ENCODE measurements around the gene CALN1. TPM values are rescaled to one million over a fixed set of nuclear protein-coding genes. Genes with fewer than 3 reads are reported as not detected.
"Not testable (repeated sequence)": the region's sequence is repeated elsewhere in the genome, so short reads cannot be mapped to it uniquely, and the experiment has no call there.

Gene CALN1
- total RNA-seq, 1 donor = 22.1 TPM

- DNase-seq (ENCODE audit: low read depth in 2 of 3, low spot score in 2 of 3) = no peak
Measured at GRCh38 chr7:71835056-71835455, 577.1 kb downstream of the CALN1 start.

DNA sequence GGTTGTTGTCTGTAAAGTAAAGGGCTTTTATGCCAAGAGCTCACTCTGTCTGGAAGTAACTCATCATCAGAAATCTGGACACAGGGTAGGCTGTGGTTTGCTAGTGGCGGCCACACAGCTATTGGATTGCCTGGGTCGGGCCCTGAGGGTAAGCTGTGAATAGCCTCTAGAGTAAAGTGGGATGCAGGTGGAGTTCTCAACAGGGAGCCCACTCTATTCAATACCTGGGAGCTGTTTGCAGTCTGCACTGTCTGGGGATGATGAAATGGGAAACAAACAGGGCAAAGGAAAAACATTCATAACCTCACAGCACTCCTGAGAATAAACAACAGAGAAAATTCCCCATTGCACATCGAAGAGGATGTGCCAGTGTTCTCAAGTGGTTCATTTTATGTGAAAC is 582.6 kb downstream of the CALN1 start:
- no peak for DNase-seq (ENCODE audit: low read depth in 2 of 3, low spot score in 2 of 3)

DNA sequence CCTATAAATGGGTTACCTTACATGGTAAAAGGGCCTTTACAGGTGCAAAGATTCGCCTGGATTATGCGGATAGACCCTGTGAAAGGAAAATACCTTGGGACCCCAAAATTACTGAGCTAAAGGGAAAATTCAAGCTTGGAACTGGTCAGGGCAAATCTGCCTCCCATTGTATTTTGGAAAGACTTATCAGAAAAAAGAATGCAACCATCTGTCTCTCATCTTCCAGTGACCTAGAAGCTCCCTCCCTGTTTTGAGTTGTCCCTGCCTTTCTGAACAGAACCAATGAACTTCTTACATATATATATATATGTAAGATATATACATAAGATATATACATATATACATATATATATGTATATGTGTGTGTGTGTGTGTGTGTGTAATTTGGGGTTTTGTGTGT is 583.8 kb downstream of the CALN1 start:
- DNase-seq (ENCODE audit: low read depth in 2 of 3, low spot score in 2 of 3) = no peak

GRCh38 chr7:71826141-71826540 is 586.0 kb downstream of the CALN1 start:
- no peak for DNase-seq (ENCODE audit: low read depth in 2 of 3, low spot score in 2 of 3)

DNA sequence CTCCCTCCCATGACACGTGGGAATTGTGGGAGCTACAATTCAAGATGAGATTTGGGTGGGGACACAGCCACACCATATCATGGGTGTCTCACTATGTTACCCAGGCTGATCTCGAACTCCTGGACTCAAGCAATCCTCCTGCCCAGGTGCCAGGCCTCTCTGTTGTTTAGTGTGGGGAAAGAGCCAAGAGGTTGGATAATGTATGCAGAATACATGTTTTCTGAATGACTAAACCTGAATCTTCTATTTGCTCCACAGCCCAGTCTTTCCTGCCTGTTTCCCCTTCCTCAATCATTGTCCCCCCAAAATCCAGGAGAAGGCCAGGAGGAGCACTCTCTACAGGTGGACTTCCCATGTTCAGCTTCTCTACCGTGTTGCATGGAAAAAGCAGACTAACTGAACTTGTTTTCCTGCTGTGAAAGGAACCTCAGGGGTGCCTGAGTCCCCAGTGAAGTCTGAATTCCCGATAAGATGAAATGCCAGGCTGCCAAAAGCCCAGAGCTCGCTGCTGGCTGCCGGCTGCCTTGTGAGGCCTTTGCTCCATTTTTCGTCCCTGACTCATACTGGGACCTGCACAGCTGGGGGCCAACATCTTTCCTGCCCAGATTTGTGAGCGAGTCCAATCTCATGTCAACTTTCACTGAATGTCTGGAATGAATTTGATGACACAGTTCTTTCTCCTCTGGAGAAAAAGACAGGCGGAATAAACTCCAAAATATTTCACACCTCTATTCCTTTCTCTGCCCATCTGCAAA is 588.0 kb downstream of the CALN1 start:
- no peak for DNase-seq (ENCODE audit: low read depth in 2 of 3, low spot score in 2 of 3)

- not testable (repeated sequence) for DNase-seq (ENCODE audit: low read depth in 2 of 3, low spot score in 2 of 3)
Measured at GRCh38 chr7:71822406-71822805, 589.7 kb downstream of the CALN1 start.

DNA sequence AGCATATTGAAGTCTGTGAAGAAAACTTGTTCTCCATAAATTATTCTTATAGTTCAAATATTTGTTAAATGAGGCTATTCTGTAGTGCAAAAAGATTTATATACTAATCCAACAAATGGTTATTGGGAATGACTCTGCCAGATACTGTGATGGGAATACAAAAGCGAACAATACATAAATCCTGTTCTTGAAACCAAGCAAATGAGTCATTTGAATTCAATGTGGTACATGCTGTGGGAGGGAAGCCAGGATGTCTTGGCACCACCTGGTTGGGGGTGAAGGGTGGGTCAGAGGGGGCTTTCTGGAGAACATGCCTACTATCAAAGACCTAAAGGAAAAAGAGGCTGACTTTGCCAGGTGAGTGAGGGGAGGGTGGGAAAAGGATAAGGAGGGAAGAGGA is 594.2 kb downstream of the CALN1 start:
- no peak for DNase-seq (ENCODE audit: low read depth in 2 of 3, low spot score in 2 of 3)

DNA sequence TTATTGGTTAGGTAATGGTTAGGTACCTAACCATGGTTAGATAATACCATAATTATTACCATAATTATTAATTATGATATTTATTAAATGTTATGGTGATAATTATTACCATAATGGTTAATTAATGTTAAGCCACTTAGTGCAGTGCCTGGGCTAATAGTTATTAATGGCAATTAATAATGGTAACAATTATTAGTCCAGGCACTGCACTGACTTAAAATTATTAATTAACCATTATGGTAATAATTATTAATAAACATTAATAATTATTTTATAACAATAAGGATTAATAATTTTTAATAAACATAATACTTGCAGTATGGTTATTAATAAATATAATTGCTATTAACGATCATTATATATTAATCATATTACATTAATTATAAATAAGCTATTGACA is 604.0 kb downstream of the CALN1 start:
- DNase-seq (ENCODE audit: low read depth in 2 of 3, low spot score in 2 of 3) = no peak

DNA sequence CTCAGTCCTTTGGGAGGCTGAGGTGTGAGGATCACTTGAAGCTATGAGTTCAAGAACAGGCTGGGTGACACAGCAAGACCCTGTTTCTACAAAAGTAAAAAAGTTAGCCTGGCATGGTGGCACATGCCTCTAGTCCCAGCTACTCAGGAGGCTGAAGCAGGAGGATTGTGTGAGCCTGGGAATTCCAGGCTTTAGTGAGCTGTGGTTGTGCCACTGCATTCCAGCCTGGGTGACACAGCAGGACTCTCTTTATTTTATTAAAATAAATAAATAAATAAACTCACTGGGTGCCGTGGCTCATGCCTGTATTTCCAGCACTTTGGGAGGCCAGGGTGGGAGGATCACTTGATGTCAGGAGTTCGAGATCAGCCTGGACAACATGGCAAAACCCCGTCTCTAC is 607.9 kb downstream of the CALN1 start:
- no peak for DNase-seq (ENCODE audit: low read depth in 2 of 3, low spot score in 2 of 3)

DNA sequence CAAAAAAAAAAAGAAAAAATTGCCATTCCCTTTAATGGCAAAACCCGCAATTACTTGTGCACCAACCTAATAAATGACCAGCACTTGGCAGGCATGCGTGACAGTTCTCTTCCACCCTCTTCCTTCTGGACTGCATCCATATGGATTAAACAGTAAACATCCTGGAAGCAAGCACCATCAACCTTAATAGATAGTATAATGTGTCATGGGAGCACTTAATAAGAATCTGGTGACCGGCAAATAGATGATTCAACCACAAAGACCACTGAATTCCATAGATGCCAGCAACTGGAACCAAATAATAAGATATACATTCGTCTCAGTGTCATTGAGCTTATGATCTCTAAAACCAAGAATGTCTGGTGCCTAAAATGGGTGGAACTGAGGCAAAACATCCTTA is 610.2 kb downstream of the CALN1 start:
- DNase-seq (ENCODE audit: low read depth in 2 of 3, low spot score in 2 of 3) = no peak

GRCh38 chr7:71800321-71800720 is 611.8 kb downstream of the CALN1 start:
- DNase-seq (ENCODE audit: low read depth in 2 of 3, low spot score in 2 of 3) = no peak

DNA sequence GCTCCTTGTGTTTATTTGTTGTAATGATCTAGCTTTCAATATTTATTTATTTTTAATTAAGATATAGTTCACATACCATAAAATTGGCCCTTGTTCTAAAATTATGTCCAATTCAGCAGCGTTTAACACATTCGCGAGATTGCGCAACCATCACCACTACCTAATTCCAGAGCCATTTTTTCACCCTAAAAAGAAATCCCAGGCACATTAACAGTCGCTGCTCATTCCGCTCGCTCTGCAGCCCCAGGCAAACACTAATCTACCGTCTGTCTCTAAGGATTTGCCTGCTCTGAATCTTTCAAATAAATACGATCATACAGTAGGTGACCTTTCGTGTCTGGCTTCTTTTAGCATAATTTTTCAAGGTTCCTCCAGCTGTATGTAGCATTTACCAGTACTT is 616.7 kb downstream of the CALN1 start:
- DNase-seq (ENCODE audit: low read depth in 2 of 3, low spot score in 2 of 3) = no peak

- DNase-seq (ENCODE audit: low read depth in 2 of 3, low spot score in 2 of 3) = no peak
Measured at GRCh38 chr7:71793251-71793650, 618.9 kb downstream of the CALN1 start.

GRCh38 chr7:71787513-71787912 is 624.6 kb downstream of the CALN1 start:
- peak in 2 of 3 donors; percentile 21 to 69 for DNase-seq (ENCODE audit: low read depth in 2 of 3, low spot score in 2 of 3)

DNA sequence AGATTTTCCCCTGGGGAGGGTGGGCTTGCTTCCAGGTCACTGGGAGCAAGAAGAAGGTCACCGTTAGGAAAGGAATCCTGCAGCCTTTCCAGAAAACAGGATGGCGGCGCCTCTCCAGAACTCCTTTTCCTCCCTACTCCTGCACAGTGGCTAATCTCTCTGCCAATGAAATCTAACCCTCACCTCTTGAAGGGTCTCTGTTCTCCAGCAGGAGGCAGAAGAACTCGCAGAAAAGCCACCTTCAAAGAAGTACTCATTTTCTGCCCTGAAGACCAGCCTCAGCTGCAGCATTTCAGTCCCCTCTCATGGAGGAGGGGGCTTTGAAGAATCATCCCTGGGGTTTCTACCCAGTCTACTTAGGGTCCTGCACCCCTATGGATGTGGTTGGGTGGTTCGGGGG is 626.9 kb downstream of the CALN1 start:
- DNase-seq (ENCODE audit: low read depth in 2 of 3, low spot score in 2 of 3) = no peak

DNA sequence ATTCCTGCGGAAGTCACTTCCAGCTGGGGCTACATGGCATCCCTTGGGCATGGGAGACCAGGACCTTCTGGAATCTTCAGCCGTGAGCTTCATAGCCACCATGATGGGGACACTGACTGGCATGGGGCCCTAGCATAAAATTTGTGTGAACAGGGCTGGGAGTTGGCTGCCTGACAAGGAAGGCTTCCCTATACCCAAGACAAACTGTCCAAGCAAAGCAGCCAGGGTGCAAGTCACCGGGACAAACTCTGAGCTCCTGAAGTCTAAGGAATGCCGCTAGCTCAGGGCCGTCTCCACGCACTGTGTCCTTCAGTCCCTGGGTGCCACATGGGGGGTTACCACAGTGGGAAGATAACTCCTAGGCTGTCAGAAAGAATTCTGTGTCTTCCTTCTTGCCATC is 627.4 kb downstream of the CALN1 start:
- no peak for DNase-seq (ENCODE audit: low read depth in 2 of 3, low spot score in 2 of 3)

GRCh38 chr7:71784180-71784579 is 628.0 kb downstream of the CALN1 start:
- no peak for DNase-seq (ENCODE audit: low read depth in 2 of 3, low spot score in 2 of 3)

- DNase-seq (ENCODE audit: low read depth in 2 of 3, low spot score in 2 of 3) = no peak
Measured at GRCh38 chr7:71783779-71784178, 628.4 kb downstream of the CALN1 start.

GRCh38 chr7:71782051-71782450 is 630.1 kb downstream of the CALN1 start:
- no peak for DNase-seq (ENCODE audit: low read depth in 2 of 3, low spot score in 2 of 3)

DNA sequence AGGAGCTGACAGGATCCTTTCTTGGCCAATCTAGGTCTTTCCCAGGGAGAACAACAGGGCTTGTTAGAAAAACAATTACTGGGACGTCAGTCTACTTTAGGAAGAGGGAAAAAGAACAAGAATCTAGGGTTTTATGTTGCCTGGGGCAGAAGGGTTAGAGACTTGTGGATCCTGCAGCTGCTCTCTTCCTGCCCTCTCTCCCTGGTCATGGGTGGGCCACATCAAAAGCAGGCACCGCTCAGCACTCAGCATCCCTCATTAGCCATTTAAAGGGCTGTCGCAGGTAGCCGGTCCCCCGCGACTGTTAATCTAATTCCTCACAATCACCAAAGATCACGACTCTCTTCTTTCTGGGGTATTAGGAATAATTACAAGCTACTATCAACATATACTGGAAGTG is 631.9 kb downstream of the CALN1 start:
- DNase-seq (ENCODE audit: low read depth in 2 of 3, low spot score in 2 of 3) = no peak

DNA sequence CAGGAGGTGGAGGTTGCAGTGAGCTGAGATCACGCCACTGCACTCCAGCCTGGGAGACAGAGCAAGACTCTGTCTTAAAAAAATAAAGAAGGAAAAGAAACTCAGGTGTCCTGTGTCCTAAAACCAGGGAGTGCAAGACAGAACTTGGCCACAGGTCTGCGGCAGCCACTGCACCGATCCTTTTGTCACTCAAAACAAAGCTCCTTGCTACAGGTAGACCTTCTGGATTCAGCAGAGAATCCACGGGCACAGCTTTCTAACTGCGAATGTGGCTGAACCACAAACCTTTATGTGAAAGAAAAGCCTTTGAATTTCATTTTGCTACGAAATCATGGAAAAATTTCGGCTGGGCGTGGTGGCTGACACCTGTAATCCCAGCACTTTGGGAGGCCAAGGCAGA is 634.9 kb downstream of the CALN1 start:
- DNase-seq (ENCODE audit: low read depth in 2 of 3, low spot score in 2 of 3) = no peak

DNA sequence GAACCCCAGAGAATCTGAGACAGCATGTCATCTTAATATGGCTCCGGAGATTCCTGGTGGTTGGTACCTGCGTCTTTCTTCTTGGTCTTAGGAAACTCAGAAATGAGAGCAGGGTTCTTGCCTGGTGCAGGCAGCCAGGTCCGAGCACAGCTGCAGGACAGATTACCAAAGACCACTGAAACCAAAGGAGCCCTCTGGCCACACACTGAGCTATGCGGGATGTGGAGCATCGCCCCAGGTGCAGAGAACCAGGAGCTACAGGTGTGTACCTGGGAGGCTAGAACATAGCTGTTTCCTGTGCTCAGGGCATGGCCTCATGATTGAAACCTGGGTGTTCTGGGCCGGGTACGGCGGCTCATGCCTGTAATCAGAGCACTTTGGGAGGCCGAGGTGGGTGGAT is 635.4 kb downstream of the CALN1 start:
- DNase-seq (ENCODE audit: low read depth in 2 of 3, low spot score in 2 of 3) = no peak

DNA sequence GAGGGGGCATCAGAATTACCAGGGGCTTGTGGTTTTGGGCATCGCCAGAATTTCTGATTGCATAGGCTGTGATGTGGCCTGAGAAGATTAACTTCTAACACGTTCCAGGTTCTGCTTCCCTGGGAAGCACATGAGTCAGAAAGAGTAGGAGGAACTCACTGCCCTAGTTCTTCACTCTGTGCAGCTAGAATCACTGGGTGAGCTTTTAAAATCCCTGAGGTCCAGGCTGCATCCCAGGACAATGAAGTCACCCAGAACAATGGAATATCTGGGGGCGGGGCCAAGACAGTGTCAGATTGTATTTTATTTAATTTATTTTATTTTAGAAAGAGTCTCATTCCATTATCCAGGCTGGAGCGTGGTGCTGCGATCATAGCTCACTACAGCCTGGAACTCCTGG is 636.5 kb downstream of the CALN1 start:
- DNase-seq (ENCODE audit: low read depth in 2 of 3, low spot score in 2 of 3) = no peak

Measured in hematopoietic multipotent progenitor cell (in vitro differentiated cells).